ENCODE results near the gene TRAF3IP1.
"Not testable (repeated sequence)": the region's sequence is repeated elsewhere in the genome, so short reads cannot be mapped to it uniquely, and the experiment has no call there.

The TRAF3IP1 gene

DNA sequence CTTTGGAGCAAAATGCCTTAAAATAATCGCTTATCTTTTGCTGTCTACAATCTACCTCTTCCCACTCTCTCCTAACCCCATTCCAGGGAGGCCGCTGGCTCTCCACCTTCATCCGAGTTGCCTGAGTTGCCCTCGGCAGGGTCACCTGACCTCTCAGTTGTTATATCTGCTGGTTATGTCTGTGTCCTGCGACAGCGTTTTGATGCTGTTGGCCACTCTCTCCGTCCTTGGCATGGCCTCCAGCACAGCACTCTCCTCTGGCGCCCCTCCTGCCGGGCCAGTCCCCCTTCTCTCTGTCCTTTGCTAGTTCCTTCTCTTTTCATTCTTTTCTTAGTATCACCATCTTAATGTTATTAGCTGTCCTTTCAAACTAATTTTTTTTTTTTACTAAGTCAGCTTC lies 41.6 kb downstream of the TRAF3IP1 start:
- H3K4me3 Mint-ChIP-seq = no peak overlapping the region
- H3K27ac Mint-ChIP-seq = no peak overlapping the region
- H3K9me3 Mint-ChIP-seq = no peaks in the 10 kb centered on the region
- DNase-seq = no peak
- H3K27me3 Mint-ChIP-seq = no peaks in the 10 kb centered on the region
- H3K36me3 Mint-ChIP-seq (ENCODE audit: low read depth) = peaks cover 47% of the 10 kb centered on the region
- no peaks in the 10 kb centered on the region for H3K4me1 Mint-ChIP-seq (ENCODE audit: low read depth)

- H3K27ac Mint-ChIP-seq = no peak overlapping the region
- no peaks in the 10 kb centered on the region for H3K27me3 Mint-ChIP-seq
- no peaks in the 10 kb centered on the region for H3K4me1 Mint-ChIP-seq (ENCODE audit: low read depth)
- no peak overlapping the region for H3K4me3 Mint-ChIP-seq
- peaks cover 40% of the 10 kb centered on the region for H3K36me3 Mint-ChIP-seq (ENCODE audit: low read depth)
- H3K9me3 Mint-ChIP-seq = no peaks in the 10 kb centered on the region
- DNase-seq = no peak
Observed at GRCh38 chr2:238362626-238363025, 42.3 kb downstream of the TRAF3IP1 start.

DNA sequence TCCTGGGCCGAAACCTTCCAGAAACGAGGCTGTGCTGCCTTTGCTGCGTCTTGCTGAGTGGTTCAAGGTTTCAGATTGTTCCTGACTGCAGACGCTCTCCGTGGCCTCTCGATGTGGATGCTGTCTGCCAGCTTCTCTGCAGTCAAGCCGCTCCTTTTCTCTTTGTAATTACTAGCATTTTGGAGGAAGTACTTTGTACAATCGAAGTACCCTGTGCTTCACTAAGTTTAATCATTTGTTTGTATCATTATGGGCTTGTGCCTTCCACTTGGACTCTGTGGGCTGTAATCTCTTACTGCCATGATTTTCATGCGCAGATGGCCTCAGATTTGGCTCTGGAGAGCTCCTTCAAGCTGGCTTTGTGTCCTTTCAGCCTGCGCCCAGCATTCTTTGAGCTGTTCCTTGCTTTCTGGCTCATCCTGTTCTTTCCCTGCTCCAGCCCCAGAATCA lies 49.3 kb downstream of the TRAF3IP1 start:
- Mint-ChIP-seq H3K4me1 (ENCODE audit: low read depth) (peaks cover 7% of the 10 kb centered on the region), H3K9me3 (no peaks in the 10 kb centered on the region), H3K27me3 (no peaks in the 10 kb centered on the region), H3K4me3 (no peak overlapping the region), H3K36me3 (ENCODE audit: low read depth) (peaks cover 9% of the 10 kb centered on the region), H3K27ac (no peak overlapping the region)
- no peak for DNase-seq

- H3K4me3 Mint-ChIP-seq = no peak overlapping the region
- no peak overlapping the region for H3K27ac Mint-ChIP-seq
- H3K36me3 Mint-ChIP-seq (ENCODE audit: low read depth) = peaks cover 9% of the 10 kb centered on the region
- DNase-seq = no peak
- H3K9me3 Mint-ChIP-seq = no peaks in the 10 kb centered on the region
- no peaks in the 10 kb centered on the region for H3K27me3 Mint-ChIP-seq
- H3K4me1 Mint-ChIP-seq (ENCODE audit: low read depth) = peaks cover 7% of the 10 kb centered on the region
Observed at GRCh38 chr2:238370094-238370822, 49.9 kb downstream of the TRAF3IP1 start.

- H3K27ac Mint-ChIP-seq = no peak overlapping the region
- no peaks in the 10 kb centered on the region for H3K27me3 Mint-ChIP-seq
- peak; percentile 61 for DNase-seq
- H3K9me3 Mint-ChIP-seq = no peaks in the 10 kb centered on the region
- H3K4me1 Mint-ChIP-seq (ENCODE audit: low read depth) = peaks cover 7% of the 10 kb centered on the region
- no peak overlapping the region for H3K4me3 Mint-ChIP-seq
- H3K36me3 Mint-ChIP-seq (ENCODE audit: low read depth) = peaks cover 9% of the 10 kb centered on the region
Observed at GRCh38 chr2:238370823-238371372, 50.6 kb downstream of the TRAF3IP1 start.

GRCh38 chr2:238372277-238372676 lies 52.0 kb downstream of the TRAF3IP1 start:
- not testable (repeated sequence) for H3K27me3 Mint-ChIP-seq; H3K9me3 Mint-ChIP-seq; H3K27ac Mint-ChIP-seq; H3K4me3 Mint-ChIP-seq; DNase-seq; H3K36me3 Mint-ChIP-seq (ENCODE audit: low read depth)
- peaks cover 14% of the 10 kb centered on the region for H3K4me1 Mint-ChIP-seq (ENCODE audit: low read depth)

DNA sequence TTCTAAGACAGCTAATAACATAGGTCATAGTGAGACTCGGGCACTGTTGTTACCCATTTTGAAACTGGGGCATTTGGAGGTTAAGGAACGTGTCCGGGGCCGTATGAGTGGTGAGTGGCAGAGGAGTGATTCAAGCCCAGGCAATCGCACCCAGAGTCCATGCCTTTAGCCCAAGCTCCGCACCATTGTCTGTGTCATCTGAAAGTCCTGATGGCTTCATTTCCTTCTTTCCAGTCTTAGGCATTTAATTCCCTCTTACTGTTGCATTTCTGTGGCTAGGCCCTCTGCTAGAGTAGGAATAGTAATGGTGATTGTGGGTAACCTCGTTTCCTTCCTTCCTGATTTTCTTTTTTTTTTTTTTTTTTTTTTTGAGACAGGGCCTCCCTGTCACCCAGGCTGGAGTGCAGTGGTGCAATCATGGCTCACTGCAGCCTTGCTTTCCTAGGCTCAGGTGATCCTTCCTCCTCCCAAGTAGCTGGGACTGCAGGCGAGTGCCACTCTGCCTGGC lies 56.6 kb downstream of the TRAF3IP1 start:
- no peaks in the 10 kb centered on the region for H3K9me3 Mint-ChIP-seq
- H3K36me3 Mint-ChIP-seq (ENCODE audit: low read depth) = peaks cover 12% of the 10 kb centered on the region
- peaks cover 30% of the 10 kb centered on the region for H3K4me1 Mint-ChIP-seq (ENCODE audit: low read depth)
- H3K27me3 Mint-ChIP-seq = no peaks in the 10 kb centered on the region
- H3K27ac Mint-ChIP-seq = no peak overlapping the region
- H3K4me3 Mint-ChIP-seq = no peak overlapping the region
- DNase-seq = no peak

GRCh38 chr2:238378230-238379095 lies 58.1 kb downstream of the TRAF3IP1 start:
- DNase-seq = no peak
- Mint-ChIP-seq H3K36me3 (ENCODE audit: low read depth) (peaks cover 5% of the 10 kb centered on the region), H3K27ac (no peak overlapping the region), H3K4me1 (ENCODE audit: low read depth) (peaks cover 30% of the 10 kb centered on the region), H3K4me3 (no peak overlapping the region), H3K9me3 (no peaks in the 10 kb centered on the region), H3K27me3 (no peaks in the 10 kb centered on the region)

GRCh38 chr2:238379096-238379810 lies 58.9 kb downstream of the TRAF3IP1 start:
- Mint-ChIP-seq H3K27me3 (no peaks in the 10 kb centered on the region), H3K9me3 (no peaks in the 10 kb centered on the region), H3K36me3 (ENCODE audit: low read depth) (peaks cover 3% of the 10 kb centered on the region), H3K4me3 (no peak overlapping the region), H3K4me1 (ENCODE audit: low read depth) (peaks cover 30% of the 10 kb centered on the region), H3K27ac (peak overlapping the region; percentile 73)
- DNase-seq = peak; percentile 38

GRCh38 chr2:238380336-238380735 lies 60.0 kb downstream of the TRAF3IP1 start:
- H3K4me3 Mint-ChIP-seq = no peak overlapping the region
- H3K36me3 Mint-ChIP-seq (ENCODE audit: low read depth) = peaks cover 3% of the 10 kb centered on the region
- peaks cover 30% of the 10 kb centered on the region for H3K4me1 Mint-ChIP-seq (ENCODE audit: low read depth)
- H3K27ac Mint-ChIP-seq = no peak overlapping the region
- no peak for DNase-seq
- H3K9me3 Mint-ChIP-seq = no peaks in the 10 kb centered on the region
- no peaks in the 10 kb centered on the region for H3K27me3 Mint-ChIP-seq

GRCh38 chr2:238380785-238381184 lies 60.5 kb downstream of the TRAF3IP1 start:
- Mint-ChIP-seq H3K27ac (no peak overlapping the region), H3K36me3 (ENCODE audit: low read depth) (peaks cover 3% of the 10 kb centered on the region), H3K4me3 (no peak overlapping the region), H3K9me3 (no peaks in the 10 kb centered on the region), H3K4me1 (ENCODE audit: low read depth) (peaks cover 30% of the 10 kb centered on the region), H3K27me3 (no peaks in the 10 kb centered on the region)
- DNase-seq = no peak

DNA sequence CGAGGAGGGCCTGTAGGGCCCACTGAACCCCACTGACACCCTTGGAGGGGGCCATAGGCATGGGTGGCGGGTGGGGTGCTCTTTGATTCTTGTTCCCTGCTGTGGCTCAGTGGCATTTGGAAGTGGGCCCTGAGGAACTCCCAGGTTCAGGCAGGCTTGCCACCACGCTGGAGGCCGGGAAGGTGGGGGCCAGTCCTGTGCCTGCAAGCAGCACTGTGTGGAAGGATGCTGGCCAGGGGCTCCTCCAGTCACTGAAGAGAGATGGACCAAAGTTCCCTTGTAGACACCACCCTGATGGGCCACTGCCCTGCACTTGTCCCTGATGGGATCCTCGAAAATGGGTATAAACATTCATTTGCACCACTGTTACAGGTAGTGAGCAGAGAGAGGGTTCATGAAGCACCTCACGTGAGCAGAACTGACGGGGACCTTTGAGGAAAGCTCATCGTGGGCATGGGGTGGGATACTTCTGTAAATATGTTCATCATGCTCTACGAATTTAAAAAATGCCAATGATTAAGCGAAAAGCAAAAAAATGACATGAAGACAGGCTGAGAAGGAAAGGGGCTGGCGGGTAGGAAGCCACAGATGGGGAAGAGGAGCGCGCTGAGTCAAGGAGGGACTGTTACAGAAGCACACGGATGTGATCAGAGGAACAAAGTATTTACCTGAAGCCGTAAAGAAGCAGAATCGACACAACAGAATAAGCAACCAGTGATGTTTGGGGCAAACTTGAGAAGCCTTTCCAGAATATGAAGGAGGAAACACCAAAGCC lies 61.2 kb downstream of the TRAF3IP1 start:
- H3K36me3 Mint-ChIP-seq (ENCODE audit: low read depth) = peaks cover 3% of the 10 kb centered on the region
- no peak overlapping the region for H3K27ac Mint-ChIP-seq
- no peak overlapping the region for H3K4me3 Mint-ChIP-seq
- no peak for DNase-seq
- peaks cover 30% of the 10 kb centered on the region for H3K4me1 Mint-ChIP-seq (ENCODE audit: low read depth)
- no peaks in the 10 kb centered on the region for H3K27me3 Mint-ChIP-seq
- H3K9me3 Mint-ChIP-seq = no peaks in the 10 kb centered on the region

DNA sequence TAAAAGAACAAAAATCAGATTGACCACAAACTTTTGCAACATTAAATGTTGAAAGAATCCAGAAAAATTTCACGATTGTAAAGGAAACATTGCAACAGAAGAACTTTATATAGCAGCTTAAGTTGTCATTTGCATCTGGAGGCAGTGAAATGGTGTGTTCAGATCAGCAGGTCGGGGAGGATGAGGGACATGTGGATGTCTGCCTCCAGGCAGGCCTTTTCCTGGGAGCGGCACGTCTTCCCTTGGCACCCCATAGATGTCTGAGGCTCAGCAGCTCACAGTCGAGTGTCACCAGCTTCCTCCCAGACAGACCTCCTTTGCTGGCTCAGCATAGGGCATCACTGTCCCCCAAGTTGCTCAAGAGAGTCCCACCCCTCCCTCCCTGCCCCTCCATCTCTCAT lies 62.1 kb downstream of the TRAF3IP1 start:
- DNase-seq = no peak
- Mint-ChIP-seq H3K36me3 (ENCODE audit: low read depth) (peaks cover 3% of the 10 kb centered on the region), H3K27ac (no peak overlapping the region), H3K4me3 (no peak overlapping the region), H3K4me1 (ENCODE audit: low read depth) (peaks cover 23% of the 10 kb centered on the region), H3K27me3 (no peaks in the 10 kb centered on the region), H3K9me3 (no peaks in the 10 kb centered on the region)

DNA sequence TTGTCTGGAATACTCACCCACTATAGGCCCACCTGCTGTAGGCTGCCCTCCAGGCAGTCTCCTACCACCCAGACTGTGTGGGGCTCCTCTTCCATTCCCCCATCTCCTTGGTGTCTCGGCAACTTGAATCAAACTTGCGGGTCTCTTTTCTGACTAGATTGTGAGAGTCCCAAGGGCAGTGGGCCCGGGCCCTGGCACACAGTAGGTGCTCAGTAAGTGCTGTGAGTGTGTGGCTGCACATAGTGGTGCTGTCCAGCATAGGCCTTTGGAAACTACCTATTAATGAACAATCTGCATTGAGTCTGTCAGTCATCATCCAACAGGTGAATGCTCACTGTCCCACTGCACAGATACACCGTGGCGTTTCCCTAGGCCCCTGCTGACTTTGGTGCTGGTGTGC lies 62.8 kb downstream of the TRAF3IP1 start:
- Mint-ChIP-seq H3K4me1 (ENCODE audit: low read depth) (peaks cover 20% of the 10 kb centered on the region), H3K4me3 (no peak overlapping the region), H3K27ac (no peak overlapping the region), H3K9me3 (no peaks in the 10 kb centered on the region), H3K36me3 (ENCODE audit: low read depth) (peaks cover 4% of the 10 kb centered on the region), H3K27me3 (no peaks in the 10 kb centered on the region)
- DNase-seq = no peak
